Loucy (cell line): Measurements from ENCODE around the gene SHISA6.

ENCODE experiments used
- H2AFZ ChIP-seq: fragments of 200-600 bp; sonication (generic); 2 replicates; pipeline ENCODE4 v1.6.0; 2016; ENCODE audit warnings: antibody characterized with exemption, mild to moderate bottlenecking, low read length, moderate library complexity
- H3F3A ChIP-seq: fragments of 200-600 bp; 2 replicates; pipeline ENCODE4 v1.6.0; 2016; ENCODE audit warnings: antibody characterized with exemption, low read depth, mild to moderate bottlenecking
- H3K27me3 ChIP-seq: fragments of 200-600 bp; sonication (generic); 2 replicates; pipeline ENCODE4 v1.6.1; 2014; ENCODE audit warnings: low read length, mild to moderate bottlenecking; ENCODE audit not compliant: insufficient read depth, poor library complexity, severe bottlenecking
- H3K36me3 ChIP-seq: fragments of 200-600 bp; sonication (generic); 2 replicates; pipeline ENCODE4 v1.6.1; 2016; ENCODE audit warnings: low read length; ENCODE audit not compliant: insufficient read depth
- H3K4me1 ChIP-seq: fragments of 200-600 bp; sonication (generic); 2 replicates; pipeline ENCODE4 v1.5.1; 2014; ENCODE audit warnings: low read length, mild to moderate bottlenecking; ENCODE audit not compliant: insufficient read depth, poor library complexity, severe bottlenecking
- H3K4me2 ChIP-seq: fragments of 200-600 bp; sonication (generic); 2 replicates; pipeline ENCODE4 v1.6.0; 2014; ENCODE audit warnings: antibody characterized with exemption, low read length, low read depth, mild to moderate bottlenecking; ENCODE audit not compliant: poor library complexity, severe bottlenecking
- H3K4me3 ChIP-seq: fragments of 200-600 bp; sonication (generic); 2 replicates; pipeline ENCODE4 v1.5.1; 2014; ENCODE audit warnings: low read length, mild to moderate bottlenecking, mixed read lengths; ENCODE audit not compliant: poor library complexity, severe bottlenecking
- H3K79me2 ChIP-seq: fragments of 200-600 bp; sonication (generic); 2 replicates; pipeline ENCODE4 v1.6.1; 2014; ENCODE audit warnings: low read length; ENCODE audit not compliant: insufficient read depth
- H3K9ac ChIP-seq: fragments of 200-600 bp; sonication (generic); 2 replicates; pipeline ENCODE4 v1.6.0; 2014; ENCODE audit warnings: mild to moderate bottlenecking, low read depth, low read length, moderate library complexity; ENCODE audit not compliant: poor library complexity, severe bottlenecking
- H3K9me2 ChIP-seq: fragments of 200-600 bp; sonication (generic); replicated peaks from 2 replicates; pipeline ENCODE4 v1.6.1; 2016; ENCODE audit warnings: low read depth, low read length, mixed read lengths
- H3K9me3 ChIP-seq: fragments of 200-600 bp; sonication (generic); 2 replicates; pipeline ENCODE4 v1.6.1; 2014; ENCODE audit warnings: mild to moderate bottlenecking, antibody characterized with exemption, low read length, low read depth; ENCODE audit not compliant: insufficient read depth
- H4K20me1 ChIP-seq: fragments of 200-600 bp; sonication (generic); 2 replicates; pipeline ENCODE4 v1.6.0; 2014; ENCODE audit warnings: antibody characterized with exemption, low read length, mild to moderate bottlenecking; ENCODE audit not compliant: insufficient read depth, poor library complexity, severe bottlenecking
- EZH2phosphoT487 ChIP-seq: fragments of 200-600 bp; IDR thresholded peaks from 2 replicates; pipeline ENCODE4 v1.6.1; 2018; ENCODE audit warnings: antibody characterized with exemption, mild to moderate bottlenecking, moderate library complexity, borderline replicate concordance
- TF ChIP-seq, protein P1 (sequence below): fragments of 200-600 bp; sonication (generic); conservative IDR thresholded peaks from 2 replicates; pipeline ENCODE4 v1.5.1; 2014; ENCODE audit warnings: mild to moderate bottlenecking, antibody characterized with exemption, low read length

The SHISA6 gene

DNA sequence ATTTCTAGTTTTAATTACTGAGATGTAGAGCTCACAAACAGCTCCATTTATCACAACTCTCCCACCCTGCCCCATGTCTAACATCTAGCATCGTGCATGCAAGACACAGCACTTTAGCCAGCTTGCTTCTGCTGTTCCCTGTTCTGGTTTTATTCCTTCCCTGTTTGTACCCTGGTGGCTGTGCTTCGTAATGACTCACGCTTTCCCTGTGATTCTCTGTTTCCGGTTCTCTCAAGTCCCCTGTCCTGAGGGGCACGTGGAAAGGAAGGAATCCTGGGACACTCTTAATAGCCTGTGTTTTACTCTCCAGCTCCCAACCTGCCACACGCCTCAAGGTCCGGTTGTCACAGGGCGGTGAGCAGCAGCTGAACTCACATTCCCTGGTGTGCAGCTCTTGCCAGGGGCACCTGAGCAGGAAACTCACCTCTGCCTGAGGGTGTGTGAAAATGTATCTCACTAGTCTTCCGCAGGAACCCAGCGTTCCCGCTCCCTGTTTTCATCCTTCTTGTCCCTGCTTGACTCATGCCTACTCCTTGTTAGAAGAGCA lies 10.6 kb downstream of the SHISA6 start:
- Histone ChIP-seq H3K4me3 (no peak overlapping the region), H3K9ac (no peak overlapping the region), H3K4me2 (no peak overlapping the region), H3K27me3 (no peaks in the 10 kb centered on the region), H4K20me1 (no peaks in the 10 kb centered on the region), H3K36me3 (no peaks in the 10 kb centered on the region), H2AFZ (no peak overlapping the region), H3K9me2 (no peaks in the 10 kb centered on the region), H3K9me3 (0 out of 2 replicates have a peak, but pooled peaks cover 6% of the 10 kb centered on the region), H3K79me2 (no peaks in the 10 kb centered on the region), H3K4me1 (no peaks in the 10 kb centered on the region), H3F3A (no peaks in the 10 kb centered on the region)
- TF ChIP-seq, protein P1, sequence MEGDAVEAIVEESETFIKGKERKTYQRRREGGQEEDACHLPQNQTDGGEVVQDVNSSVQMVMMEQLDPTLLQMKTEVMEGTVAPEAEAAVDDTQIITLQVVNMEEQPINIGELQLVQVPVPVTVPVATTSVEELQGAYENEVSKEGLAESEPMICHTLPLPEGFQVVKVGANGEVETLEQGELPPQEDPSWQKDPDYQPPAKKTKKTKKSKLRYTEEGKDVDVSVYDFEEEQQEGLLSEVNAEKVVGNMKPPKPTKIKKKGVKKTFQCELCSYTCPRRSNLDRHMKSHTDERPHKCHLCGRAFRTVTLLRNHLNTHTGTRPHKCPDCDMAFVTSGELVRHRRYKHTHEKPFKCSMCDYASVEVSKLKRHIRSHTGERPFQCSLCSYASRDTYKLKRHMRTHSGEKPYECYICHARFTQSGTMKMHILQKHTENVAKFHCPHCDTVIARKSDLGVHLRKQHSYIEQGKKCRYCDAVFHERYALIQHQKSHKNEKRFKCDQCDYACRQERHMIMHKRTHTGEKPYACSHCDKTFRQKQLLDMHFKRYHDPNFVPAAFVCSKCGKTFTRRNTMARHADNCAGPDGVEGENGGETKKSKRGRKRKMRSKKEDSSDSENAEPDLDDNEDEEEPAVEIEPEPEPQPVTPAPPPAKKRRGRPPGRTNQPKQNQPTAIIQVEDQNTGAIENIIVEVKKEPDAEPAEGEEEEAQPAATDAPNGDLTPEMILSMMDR = no peak
- TF ChIP-seq EZH2phosphoT487 = no peak

DNA sequence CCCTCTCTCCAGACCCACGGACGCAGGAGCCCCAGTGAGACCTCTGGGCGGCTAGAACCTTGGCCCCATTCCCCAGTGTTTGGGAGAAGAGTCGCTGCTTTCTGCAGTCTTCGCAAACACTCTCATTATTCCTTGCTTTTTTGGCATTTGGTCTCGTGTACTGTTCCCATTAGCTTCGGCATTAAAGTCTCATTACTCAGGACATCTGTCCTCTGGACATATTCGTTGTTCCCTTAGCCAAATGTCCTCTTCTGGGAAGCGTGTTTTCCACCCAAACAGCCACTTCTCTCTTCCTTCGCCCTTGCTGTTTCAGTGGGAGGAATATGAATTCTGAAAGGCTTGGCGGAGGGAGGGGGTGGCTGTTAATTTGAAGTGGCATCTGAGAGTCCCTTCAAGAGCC lies 11.1 kb downstream of the SHISA6 start:
- Histone ChIP-seq H3K4me2 (no peak overlapping the region), H3K9me3 (0 out of 2 replicates have a peak, but pooled peaks cover 6% of the 10 kb centered on the region), H4K20me1 (no peaks in the 10 kb centered on the region), H3K9ac (no peak overlapping the region), H3K9me2 (no peaks in the 10 kb centered on the region), H3K79me2 (no peaks in the 10 kb centered on the region), H3K27me3 (no peaks in the 10 kb centered on the region), H3K4me1 (no peaks in the 10 kb centered on the region), H3K4me3 (no peak overlapping the region), H2AFZ (no peak overlapping the region), H3K36me3 (no peaks in the 10 kb centered on the region), H3F3A (no peaks in the 10 kb centered on the region)
- TF ChIP-seq, protein P1 = no peak
- TF ChIP-seq EZH2phosphoT487 = no peak

DNA sequence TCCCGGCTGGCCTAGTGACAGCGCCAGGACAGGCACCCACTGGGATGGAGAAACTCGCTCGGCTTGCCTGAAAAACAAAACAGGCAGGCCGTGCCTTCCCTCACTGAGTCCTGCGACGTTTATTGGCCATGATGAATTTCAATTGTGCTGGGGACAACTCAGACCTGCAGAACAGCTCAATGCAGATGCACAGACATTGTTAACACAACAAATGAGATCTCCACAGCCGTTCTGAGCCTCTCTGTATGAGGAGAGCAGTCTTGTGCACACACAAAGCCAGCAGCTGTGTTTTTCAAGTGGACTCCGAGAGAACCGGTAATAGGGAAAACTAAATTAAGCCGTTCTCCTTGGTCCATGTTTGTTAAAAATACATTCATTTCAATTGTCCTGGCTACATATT lies 15.9 kb downstream of the SHISA6 start:
- no peaks in the 10 kb centered on the region for H3K4me1 ChIP-seq
- no peak overlapping the region for H2AFZ ChIP-seq
- 0 out of 2 replicates have a peak, but pooled peaks cover 6% of the 10 kb centered on the region for H3K9me3 ChIP-seq
- no peaks in the 10 kb centered on the region for H3K27me3 ChIP-seq
- H4K20me1 ChIP-seq = no peaks in the 10 kb centered on the region
- no peaks in the 10 kb centered on the region for H3K9me2 ChIP-seq
- H3K4me2 ChIP-seq = no peak overlapping the region
- H3K9ac ChIP-seq = no peak overlapping the region
- no peaks in the 10 kb centered on the region for H3K79me2 ChIP-seq
- no peaks in the 10 kb centered on the region for H3K36me3 ChIP-seq
- H3F3A ChIP-seq = no peaks in the 10 kb centered on the region
- TF ChIP-seq, protein P1 = no peak
- TF ChIP-seq EZH2phosphoT487 = no peak
- H3K4me3 ChIP-seq = no peak overlapping the region
